GM19099 (cell line): ENCODE results near the gene TOMM6.

Experiments used
- POLR2A ChIP-seq: IDR thresholded peaks from 3 replicates; pipeline ENCODE4 v1.6.1; 2011; ENCODE audit warnings: low read depth; ENCODE audit not compliant: insufficient read length; ENCODE audit errors: extremely low read depth

The TOMM6 gene

GRCh38 chr6:41824571-41825569 lies 37.4 kb downstream of the TOMM6 start:
- TF ChIP-seq POLR2A: no peak

GRCh38 chr6:41826343-41827022 lies 39.0 kb downstream of the TOMM6 start:
- TF ChIP-seq POLR2A: no peak

GRCh38 chr6:41832263-41832662 lies 44.8 kb downstream of the TOMM6 start:
- no peak for TF ChIP-seq POLR2A

GRCh38 chr6:41836022-41836659 lies 48.6 kb downstream of the TOMM6 start:
- TF ChIP-seq POLR2A: no peak

GRCh38 chr6:41836660-41837052 lies 49.2 kb downstream of the TOMM6 start:
- TF ChIP-seq POLR2A: no peak
